ENCODE results near the gene PSMC3IP.

Gene PSMC3IP

GRCh38 chr17:42607769-42608168, 30.2 kb upstream of the PSMC3IP start:
- no peaks in the 10 kb centered on the region for H3K27me3 ChIP-seq
- H3K4me3 ChIP-seq (ENCODE audit: low read depth, low read length): peak overlapping the region; percentile 94

GRCh38 chr17:42603318-42603717, 25.8 kb upstream of the PSMC3IP start:
- Histone ChIP-seq H3K27me3 (no peaks in the 10 kb centered on the region), H3K4me1 (peaks cover 10% of the 10 kb centered on the region), H3K4me3 (ENCODE audit: low read depth, low read length) (no peak overlapping the region), H3K36me3 (no peaks in the 10 kb centered on the region), H3K9me3 (no peaks in the 10 kb centered on the region)
- DNase-seq: no peak
- TF ChIP-seq CTCF (IDR thresholded peaks at IDR 0.05; ENCODE audit: low read depth, low read length): no peak

More at GRCh38 chr17:42607769-42608168, 30.2 kb upstream of the PSMC3IP start:
- DNase-seq: no peak
- Histone ChIP-seq H3K36me3 (peaks cover 15% of the 10 kb centered on the region), H3K9me3 (no peaks in the 10 kb centered on the region), H3K4me1 (no peaks in the 10 kb centered on the region)
- TF ChIP-seq CTCF (IDR thresholded peaks at IDR 0.05; ENCODE audit: low read depth, low read length): no peak

- DNase-seq: peak; percentile 60
- Histone ChIP-seq H3K9me3 (no peaks in the 10 kb centered on the region), H3K4me1 (peaks cover 14% of the 10 kb centered on the region), H3K4me3 (ENCODE audit: low read depth, low read length) (no peak overlapping the region; the same call in 1 of the 2 replicates), H3K36me3 (no peaks in the 10 kb centered on the region), H3K27me3 (no peaks in the 10 kb centered on the region)
- no peak for TF ChIP-seq CTCF (IDR thresholded peaks at IDR 0.05; ENCODE audit: low read depth, low read length)
Observed at GRCh38 chr17:42598905-42599304, 21.4 kb upstream of the PSMC3IP start.

GRCh38 chr17:42596386-42596785, 18.9 kb upstream of the PSMC3IP start:
- DNase-seq: no peak
- no peaks in the 10 kb centered on the region for H3K27me3 ChIP-seq
- no peak overlapping the region for H3K4me3 ChIP-seq (ENCODE audit: low read depth, low read length)
- H3K9me3 ChIP-seq: no peaks in the 10 kb centered on the region
- peaks cover 7% of the 10 kb centered on the region for H3K36me3 ChIP-seq
- peaks cover 18% of the 10 kb centered on the region for H3K4me1 ChIP-seq
- no peak for TF ChIP-seq CTCF (IDR thresholded peaks at IDR 0.05; ENCODE audit: low read depth, low read length)

GRCh38 chr17:42591411-42591810, 13.9 kb upstream of the PSMC3IP start:
- peaks cover 4% of the 10 kb centered on the region; the same call in 1 of the 2 replicates for H3K4me1 ChIP-seq
- peaks cover 35% of the 10 kb centered on the region for H3K36me3 ChIP-seq

GRCh38 chr17:42590886-42591285, 13.4 kb upstream of the PSMC3IP start:
- Histone ChIP-seq H3K4me1 (peaks cover 4% of the 10 kb centered on the region; the same call in 1 of the 2 replicates), H3K36me3 (peaks cover 37% of the 10 kb centered on the region), H3K27me3 (no peaks in the 10 kb centered on the region), H3K9me3 (no peaks in the 10 kb centered on the region), H3K4me3 (ENCODE audit: low read depth, low read length) (no peak overlapping the region)
- no peak for DNase-seq
- TF ChIP-seq CTCF (IDR thresholded peaks at IDR 0.05; ENCODE audit: low read depth, low read length): no peak

More at GRCh38 chr17:42591411-42591810, 13.9 kb upstream of the PSMC3IP start:
- H3K4me3 ChIP-seq (ENCODE audit: low read depth, low read length): no peak overlapping the region
- H3K9me3 ChIP-seq: no peaks in the 10 kb centered on the region
- no peak for TF ChIP-seq CTCF (IDR thresholded peaks at IDR 0.05; ENCODE audit: low read depth, low read length)
- no peak for DNase-seq
- no peaks in the 10 kb centered on the region for H3K27me3 ChIP-seq

Measured in BE2C (cell line).